NCI-H187 treated with DMSO at 0.1 percent for 48 hours (cell line): ENCODE data around the gene PLEKHG3.

Source experiments
- DNase-seq: peaks from one replicate; lab custom pipeline; 2025; lab: John Stamatoyannopoulos, UW

The PLEKHG3 gene

DNA sequence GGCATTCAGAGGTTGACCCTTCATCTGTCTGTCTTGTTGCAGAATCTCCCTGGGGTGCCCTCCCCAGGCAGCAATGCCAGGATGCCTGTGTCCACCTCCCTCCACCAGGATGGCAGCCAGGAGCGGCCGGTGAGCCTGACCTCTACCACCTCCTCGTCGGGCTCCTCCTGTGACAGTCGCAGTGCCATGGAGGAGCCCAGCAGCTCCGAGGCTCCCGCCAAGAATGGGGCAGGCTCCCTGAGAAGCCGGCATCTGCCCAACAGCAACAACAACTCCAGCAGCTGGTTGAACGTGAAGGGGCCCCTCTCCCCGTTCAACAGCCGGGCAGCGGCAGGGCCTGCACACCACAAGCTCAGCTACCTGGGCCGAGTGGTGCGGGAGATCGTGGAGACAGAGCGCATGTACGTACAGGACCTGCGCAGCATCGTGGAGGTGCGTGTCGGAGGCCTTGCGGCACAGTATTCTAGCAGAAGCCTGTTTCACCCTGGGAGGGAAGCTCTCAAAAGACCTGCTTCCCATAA is 23.4 kb downstream of the PLEKHG3 start:
- DNase-seq: no peak

DNA sequence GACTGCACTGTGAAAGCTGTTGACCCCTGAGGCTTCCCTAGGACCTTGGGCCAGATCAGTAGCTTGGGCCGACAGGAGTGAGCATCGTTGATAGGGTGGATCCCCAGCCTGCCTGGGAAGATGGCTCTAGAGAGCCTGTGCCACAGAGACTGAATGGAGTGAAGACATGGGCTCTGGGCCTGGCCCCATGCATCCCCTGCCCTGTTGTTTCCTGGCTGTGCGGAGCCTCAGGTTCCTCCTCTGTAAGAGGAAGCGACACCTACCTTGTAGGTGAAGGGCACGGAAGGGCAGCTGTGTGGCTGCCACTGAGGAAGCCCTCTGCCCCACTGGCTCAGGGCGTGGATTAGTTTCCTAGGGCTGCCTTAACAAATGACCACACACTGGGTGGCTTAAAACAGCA is 23.9 kb downstream of the PLEKHG3 start:
- DNase-seq: no peak

DNA sequence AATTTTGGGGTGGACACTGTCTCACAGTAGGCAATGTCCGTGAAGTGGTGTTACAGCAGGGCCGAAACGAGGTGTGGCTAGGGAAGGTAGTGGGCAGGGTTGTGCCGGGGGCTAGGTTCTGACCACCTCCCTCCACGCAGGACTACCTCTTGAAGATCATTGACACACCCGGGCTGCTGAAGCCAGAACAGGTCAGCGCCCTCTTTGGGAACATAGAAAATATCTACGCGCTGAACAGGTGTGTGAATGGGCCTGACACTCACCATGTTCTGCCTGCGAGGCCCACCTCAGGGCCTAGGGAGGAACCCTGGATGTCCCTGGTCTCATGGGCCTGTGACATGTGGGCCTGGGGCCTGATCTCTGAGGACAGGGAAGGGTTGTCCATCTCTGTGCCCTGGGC is 24.6 kb downstream of the PLEKHG3 start:
- no peak for DNase-seq

DNA sequence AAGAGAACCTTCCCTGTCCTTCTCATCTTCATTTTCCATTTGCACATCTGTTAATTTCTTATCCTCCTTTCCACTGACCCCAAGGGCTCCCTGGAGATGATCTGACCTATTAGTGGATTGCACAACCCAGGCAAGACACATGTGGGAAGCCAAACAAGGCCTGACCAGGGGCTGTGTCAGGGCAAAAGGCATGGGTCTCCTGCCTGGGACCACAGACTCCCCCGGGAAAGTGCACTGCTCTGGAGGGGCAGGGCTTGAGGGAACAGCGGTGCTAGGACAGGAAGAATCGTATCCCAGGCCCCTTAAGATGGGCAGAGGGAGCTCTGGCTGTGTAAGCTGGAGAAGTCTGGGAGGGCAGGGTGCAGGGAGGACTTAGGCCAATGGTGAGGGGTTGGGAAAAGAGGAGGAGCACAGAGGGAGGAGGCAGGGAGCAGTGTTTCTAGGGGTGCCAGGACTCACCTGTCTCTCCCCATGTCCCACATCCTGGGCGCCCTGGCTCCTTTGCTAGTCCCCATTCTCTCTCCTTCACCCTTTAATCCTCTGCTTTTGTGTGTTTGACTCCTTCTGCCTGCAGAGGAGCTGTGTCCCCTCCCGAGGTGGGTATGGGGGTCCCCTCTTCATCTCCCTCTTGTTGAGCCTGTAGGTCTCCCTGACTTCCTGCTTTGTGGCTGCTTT is 25.3 kb downstream of the PLEKHG3 start:
- DNase-seq: no peak

DNA sequence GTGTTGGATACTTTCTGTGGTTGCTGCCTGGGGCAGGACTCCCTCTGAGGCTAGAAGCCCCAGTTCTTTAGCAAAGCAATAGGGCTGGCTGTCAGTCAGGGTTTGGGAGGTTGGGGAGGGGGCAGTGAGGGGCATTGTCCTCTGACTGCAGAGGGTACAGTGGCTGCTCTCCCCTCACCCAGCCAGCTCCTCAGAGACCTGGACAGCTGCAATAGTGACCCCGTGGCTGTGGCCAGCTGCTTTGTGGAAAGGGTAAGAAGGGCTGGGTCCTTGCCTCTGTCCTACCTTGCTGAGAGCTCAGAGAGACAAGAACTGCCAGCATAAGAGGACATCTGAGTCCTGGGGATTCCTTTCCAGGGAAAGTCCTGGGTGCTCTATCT is 25.8 kb downstream of the PLEKHG3 start:
- no peak for DNase-seq

DNA sequence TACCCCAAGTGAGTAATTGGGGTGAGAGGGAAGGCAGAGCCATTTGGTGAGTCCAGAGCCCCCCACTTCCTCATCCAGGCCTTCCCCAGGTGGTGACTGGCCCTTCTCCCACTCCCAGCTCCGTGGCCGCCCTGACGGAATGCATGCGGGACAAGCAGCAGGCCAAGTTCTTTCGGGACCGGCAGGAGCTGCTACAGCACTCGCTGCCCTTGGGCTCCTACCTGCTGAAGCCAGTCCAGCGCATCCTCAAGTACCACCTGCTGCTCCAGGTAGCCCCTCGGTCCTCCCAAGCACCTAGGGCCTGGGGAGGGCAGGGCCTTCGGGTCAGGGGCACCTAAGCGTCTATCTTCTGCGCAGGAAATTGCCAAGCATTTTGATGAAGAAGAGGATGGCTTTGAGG is 26.5 kb downstream of the PLEKHG3 start:
- no peak for DNase-seq

DNA sequence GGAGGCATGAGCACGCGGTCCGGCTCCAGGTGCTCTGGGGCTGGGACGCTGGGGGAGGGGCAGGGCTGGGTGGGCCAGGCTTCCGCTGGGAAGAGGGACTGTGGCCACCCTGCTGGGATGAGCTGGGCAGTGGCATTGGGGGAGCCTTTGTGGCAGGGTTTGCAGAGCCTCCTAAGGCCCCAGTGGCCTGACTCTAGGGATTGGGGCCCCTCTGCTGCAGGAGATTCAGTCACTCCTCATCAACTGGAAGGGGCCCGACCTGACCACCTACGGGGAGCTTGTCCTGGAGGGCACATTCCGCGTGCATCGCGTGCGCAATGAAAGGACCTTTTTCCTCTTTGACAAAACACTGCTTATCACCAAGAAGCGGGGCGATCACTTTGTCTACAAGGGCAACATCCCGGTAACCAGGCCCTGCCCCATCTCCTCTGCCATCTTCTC is 26.9 kb downstream of the PLEKHG3 start:
- DNase-seq: no peak

DNA sequence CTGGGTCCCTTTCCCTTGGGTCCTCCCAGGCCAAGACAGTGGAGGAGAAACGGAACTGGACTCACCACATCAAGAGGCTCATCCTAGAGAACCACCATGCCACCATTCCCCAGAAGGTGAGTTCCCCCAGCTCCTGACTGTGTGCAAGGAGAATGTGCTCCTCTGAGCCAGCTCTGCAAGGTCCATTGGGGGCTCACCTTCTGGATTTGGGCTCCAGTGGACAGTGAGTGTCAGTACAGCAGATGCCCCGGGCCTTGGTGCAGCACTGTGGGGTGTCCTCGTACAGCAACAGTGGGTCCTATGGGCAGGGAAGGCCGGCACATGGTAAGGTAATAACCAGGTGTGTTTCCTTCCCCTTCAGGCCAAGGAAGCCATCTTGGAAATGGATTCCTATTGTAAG is 27.8 kb downstream of the PLEKHG3 start:
- DNase-seq: no peak

DNA sequence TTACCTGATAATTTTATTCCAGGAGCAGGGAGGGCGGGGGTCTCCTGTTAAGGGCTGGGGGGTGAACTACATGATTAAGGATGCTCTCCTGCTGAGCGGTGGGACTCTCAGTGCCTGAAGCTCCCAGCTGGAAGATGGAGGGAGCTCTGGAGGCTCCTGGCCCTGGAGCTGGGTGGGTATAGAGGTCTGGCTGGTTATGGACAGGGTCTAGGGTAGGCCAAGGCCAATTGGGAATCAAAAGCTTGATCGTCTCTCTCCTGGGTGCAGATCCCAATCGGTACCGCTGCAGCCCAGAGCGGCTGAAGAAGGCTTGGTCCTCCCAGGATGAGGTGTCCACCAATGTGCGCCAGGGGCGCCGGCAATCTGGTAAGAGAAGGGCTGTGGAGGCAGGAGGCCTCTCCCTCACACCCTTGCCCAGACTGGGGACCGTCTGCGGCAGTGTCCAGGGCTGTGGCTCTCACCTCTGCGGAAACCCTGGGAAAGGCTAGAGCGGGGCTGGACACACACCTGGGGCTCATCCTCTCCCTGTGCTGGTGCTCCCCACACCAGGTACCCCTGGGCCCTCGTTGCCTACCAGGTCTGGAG is 28.4 kb downstream of the PLEKHG3 start:
- DNase-seq: no peak

DNA sequence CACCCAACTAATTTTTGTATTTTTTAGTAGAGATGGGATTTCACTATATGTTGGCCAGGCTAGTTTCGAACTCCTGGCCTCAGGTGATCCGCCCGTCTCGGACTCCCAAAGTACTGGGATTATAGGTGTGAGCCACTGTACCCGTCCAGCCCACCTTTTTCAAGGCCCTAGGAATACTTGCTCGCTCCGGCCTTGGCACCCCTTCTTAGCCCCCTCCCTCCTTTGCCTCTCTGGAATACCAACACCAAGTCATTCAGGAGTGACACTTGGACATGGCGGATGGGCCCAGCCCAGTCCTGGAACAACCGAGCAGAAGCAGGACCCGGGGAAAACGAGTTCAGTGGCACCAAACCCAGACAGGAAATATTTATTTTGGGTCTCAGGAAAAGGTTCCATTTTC is 29.1 kb downstream of the PLEKHG3 start:
- no peak for DNase-seq

DNA sequence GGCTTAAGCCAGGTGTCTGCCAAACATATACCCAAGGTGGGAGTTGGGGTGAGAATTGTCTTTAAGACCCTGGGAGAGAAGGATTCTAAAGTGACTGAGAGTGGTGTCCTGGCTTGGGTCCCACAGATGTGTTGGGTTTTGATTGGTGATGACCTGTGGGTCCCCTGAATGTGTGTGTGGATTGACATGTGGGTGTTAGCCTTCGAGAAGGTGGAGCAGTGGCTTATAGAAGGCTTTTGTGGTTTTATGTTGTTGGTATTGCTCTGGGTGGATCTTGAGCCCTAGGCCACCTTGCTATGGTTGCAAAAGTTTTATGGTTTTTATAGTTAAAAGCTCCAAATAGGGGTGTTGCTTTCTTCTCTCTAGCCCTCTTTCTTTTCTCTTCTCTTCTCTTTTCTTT is 29.7 kb downstream of the PLEKHG3 start:
- no peak for DNase-seq

DNA sequence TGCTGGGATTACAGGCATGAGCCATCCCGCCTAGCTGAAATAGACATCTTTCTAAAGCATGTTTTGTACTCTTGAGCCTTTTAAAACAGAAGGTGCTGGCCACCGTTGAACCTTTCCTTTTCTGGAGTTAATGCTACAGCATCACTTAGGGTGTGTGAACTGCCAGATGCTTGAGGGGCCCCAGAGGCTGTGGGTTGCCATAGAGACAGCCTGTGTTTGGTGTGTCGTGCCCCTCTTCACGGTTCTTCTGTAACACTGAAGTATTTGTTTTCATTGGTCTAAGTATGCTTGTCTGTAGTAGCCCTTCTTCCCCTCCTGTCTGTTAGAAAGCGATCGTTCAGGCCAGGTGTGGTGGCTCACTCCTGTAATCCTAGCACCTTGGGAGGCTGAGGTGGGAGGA is 30.8 kb downstream of the PLEKHG3 start:
- DNase-seq: peak; percentile 95

DNA sequence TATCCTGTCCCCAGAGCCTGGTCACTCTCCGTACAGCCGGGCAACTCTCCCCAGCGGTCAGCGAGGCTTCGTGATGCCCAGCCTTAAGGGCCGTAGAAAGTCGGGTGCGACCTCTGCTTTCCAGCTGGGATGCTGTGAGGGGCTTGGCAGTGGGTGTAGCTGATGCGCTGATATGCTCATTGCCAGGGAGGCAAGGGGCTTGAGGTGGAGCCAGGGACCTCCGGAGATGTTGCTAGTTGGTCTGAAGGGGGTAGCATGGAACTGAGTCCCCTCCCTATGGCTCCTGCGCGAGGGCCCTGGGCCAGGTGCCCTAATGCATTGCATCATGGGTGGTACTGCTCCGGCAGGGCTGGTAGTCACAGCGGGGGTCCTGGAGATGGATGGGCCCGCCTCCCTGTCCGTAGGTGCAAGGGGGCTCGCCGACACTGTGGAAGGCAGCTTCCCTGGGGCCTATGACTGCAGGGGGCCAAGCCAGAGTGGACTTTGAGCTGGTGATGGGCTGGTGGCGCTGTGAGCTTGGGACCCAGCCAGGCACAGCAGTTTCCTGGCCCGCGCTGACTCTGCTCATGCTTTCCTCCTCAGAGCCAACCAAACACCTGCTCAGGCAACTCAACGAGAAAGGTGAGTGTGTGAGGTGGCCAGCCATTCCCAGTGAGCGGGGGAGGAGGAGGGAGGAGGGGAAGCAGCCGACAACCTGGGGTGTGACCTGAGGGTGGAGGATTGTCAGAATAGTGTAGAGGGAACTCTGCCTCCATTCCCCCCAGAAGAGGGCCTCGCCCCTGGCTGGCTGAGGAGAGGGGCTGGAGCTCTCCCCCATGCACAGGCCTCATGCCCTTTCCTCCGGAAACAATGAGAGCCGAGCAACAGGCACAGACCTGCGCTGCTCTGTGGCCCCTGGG is 32.3 kb downstream of the PLEKHG3 start:
- DNase-seq: peak; percentile 19

DNA sequence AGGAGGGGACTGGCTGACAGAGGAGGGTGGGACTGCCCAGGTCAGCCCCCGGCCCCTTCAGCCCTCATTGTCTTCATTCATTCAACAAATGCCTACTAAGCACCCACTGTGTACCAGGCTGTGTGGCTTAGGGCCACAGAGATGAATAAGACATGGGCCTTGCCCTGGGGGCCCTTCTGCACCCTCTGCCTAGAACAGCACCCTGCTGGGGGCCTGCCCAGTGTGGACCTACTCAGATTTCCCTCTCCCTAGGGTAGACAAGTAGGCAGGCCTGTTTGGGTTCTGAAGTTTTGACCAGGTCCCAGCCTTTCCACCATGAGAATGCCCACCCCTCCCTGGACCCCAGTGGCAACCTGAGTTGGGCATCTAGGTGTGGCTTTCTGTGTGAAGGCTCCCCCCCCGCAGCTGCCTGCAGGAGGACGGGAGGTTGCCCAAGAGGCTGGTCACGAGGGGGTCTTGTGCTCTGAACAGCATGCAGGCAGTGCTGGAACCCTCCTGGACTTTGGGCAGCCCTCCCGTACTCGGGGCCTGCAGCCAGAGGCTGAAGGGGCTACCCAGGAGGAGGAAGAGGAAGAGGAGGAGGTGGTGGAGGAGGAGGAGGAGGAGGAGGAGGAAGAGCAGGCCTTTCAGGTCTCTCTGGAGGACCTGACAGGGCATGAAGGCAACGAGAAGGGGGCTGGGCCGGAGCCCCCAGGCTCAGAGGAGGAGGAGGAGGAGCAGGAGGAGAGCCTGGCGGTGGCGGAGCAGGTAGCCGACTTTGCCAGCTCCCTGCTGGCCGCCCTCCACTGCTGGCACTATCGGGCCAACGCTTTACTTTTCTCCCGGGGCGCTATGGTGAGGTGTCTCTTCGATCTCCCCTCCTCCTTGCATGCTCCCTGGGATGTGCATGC is 33.4 kb downstream of the PLEKHG3 start:
- DNase-seq: no peak

DNA sequence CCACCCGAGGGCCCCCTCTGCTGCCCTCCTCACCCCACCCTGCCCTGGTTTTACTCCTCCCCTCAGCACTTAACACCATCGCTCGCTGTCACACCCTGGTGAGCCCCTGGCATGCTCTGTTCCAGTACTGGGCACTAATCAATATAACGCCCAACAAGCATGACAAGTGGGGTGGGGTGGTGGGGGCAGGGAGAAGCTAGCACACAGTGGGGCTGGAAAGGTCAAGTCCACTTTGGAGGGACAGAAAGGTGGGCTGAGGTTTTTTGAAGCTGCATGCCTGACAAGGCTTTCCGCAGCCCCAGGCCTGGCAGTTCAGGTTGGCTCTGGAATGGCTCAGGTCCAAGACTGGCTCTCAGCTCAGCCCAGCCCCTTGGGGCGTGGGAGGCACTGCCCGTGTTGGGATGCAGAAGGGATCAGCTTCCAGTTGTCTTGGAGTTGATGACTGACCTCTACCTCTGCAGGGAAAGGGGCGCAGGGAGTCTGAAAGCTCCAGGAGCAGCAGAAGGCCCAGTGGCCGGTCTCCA is 34.1 kb downstream of the PLEKHG3 start:
- no peak for DNase-seq

DNA sequence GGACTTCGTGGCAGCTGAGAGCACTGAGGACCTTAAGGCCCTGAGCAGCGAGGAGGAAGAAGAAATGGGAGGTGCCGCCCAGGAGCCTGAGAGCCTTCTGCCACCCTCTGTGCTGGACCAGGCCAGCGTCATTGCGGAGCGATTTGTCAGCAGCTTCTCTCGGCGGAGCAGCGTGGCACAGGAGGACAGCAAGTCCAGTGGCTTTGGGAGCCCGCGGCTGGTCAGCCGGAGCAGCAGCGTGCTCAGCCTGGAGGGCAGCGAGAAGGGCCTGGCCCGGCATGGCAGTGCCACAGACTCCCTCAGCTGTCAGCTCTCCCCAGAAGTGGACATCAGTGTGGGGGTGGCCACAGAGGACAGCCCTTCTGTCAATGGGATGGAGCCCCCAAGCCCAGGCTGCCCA is 37.0 kb downstream of the PLEKHG3 start:
- no peak for DNase-seq

DNA sequence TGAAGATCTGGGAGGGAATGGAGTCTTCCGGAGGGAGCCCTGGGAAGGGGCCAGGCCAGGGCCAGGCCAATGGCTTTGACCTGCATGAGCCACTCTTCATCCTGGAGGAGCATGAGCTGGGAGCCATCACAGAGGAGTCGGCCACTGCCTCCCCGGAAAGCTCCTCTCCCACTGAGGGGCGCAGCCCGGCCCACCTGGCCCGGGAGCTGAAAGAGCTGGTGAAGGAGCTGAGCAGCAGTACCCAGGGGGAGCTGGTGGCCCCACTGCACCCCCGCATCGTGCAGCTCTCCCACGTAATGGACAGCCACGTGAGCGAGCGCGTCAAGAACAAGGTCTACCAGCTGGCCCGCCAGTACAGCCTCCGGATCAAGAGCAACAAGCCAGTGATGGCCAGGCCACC is 37.7 kb downstream of the PLEKHG3 start:
- DNase-seq: no peak

DNA sequence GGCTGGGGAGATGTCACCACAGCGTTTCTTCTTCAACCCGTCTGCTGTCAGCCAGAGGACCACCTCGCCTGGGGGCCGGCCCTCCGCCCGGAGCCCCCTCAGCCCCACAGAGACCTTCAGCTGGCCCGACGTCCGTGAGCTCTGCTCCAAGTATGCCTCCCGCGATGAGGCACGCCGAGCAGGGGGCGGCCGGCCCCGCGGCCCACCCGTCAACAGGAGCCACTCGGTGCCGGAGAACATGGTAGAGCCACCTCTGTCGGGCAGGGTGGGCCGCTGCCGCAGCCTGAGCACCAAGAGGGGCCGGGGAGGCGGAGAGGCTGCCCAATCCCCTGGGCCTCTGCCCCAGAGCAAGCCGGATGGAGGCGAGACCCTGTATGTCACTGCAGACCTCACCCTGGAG is 38.8 kb downstream of the PLEKHG3 start:
- DNase-seq: no peak

DNA sequence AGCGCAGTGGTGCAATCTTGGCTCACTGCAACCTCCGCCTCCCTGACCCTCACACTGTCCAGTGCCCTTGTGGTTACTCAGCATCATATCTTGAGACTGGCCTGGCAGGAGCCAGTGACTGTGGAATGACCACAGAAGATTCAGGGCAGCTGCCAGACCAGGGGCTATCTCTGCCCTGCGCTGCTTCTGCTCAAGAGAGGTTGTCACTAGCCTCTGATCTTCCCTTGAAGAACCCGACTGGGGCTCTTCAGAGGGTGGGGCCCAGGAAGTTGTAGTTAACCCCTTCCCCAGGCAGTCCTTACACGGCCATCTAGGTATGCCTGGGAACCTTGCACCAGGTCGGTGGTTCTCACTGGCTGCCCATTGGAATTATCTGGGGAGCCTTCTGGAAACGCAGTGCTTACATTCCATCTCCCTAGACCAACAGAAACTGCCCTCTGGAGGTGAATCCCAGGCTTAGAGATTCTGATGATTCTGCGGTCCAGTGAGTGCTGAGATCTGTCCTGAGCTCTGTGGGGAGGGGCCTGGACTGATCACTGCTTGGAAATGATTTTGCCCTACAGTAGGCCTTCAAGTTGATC is 41.4 kb downstream of the PLEKHG3 start:
- no peak for DNase-seq

DNA sequence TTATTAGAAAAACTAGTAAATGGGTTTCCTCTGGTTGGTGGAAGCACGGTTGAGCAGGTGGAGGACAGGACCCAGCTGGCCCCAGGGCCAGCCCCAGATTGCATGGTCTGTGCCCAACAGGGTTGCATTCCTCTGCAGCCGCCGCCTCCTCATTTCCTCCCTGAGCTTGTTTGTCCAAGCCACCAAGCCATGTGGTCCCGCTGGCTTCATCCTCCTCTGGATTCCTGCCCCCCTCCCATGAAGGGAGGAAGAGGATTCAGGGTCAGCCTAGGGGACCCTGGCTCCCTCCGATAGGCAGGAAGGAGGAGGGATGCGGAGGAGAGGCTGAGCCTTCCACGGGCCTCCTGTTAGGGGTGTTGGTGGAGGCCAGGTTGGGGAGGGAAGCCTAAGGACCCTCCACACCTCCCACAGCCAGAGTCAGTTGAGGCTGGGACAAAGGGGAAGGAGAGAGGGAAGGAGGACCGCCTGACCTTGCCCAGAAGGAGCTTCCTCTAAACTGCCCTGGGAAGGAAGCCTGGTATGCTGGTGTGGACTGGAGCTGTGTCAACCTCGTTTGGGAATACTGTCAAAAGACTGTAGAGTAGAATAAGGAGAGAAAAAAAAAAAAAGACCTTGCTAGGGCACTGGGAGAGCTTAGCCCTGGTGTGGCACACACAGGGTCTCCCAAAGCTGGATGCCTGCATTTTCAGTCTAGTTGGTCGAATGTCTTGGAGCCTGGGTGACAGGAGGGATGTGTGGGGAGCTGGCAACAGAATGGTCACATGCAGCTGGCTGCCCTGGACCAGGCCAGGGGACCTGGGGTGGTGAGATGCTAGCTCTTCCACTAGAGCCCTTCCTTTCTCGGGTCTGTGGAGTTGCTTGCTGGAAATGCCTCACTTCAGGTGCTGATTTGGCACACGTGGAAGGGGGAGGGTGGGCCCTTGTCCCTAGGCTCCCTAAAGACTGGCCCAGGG is 42.4 kb downstream of the PLEKHG3 start:
- DNase-seq: no peak
